Measurements from ENCODE around the gene IGFBP6. TPM values are rescaled to one million over a fixed set of nuclear protein-coding genes. Genes with fewer than 3 reads are reported as not detected.

IGFBP6 gene
- polyA plus RNA-seq, 1 donor from 2014 or later = not detected

- no peak overlapping the region for H2AFZ ChIP-seq (ENCODE audit: low read depth, low read length)
- no peaks in the 10 kb centered on the region for H3F3A ChIP-seq (ENCODE audit: insufficient read depth, low read length, poor library complexity, severe bottlenecking)
- no peak for TF ChIP-seq EZH2 (IDR thresholded peaks at IDR 0.05; ENCODE audit: borderline replicate concordance, insufficient read depth, low read length, poor library complexity, severe bottlenecking)
- TF ChIP-seq EP300 (conservative IDR thresholded peaks at IDR 0.05; ENCODE audit: poor library complexity, severe bottlenecking) = no peak
- no peak for TF ChIP-seq POLR2AphosphoS5 (IDR thresholded peaks at IDR 0.05)
- TF ChIP-seq SMC3 (conservative IDR thresholded peaks at IDR 0.05; ENCODE audit: poor library complexity) = no peak
- TF ChIP-seq RAD21 (conservative IDR thresholded peaks at IDR 0.05) = no peak
- no peak for TF ChIP-seq REST (IDR thresholded peaks at IDR 0.05; ENCODE audit: borderline replicate concordance)
- no peak for TF ChIP-seq CTCF (IDR thresholded peaks at IDR 0.05; ENCODE audit: poor library complexity, severe bottlenecking)
- TF ChIP-seq TAF1 (IDR thresholded peaks at IDR 0.05; ENCODE audit: low read depth) = no peak
- TF ChIP-seq MXI1 (conservative IDR thresholded peaks at IDR 0.05; ENCODE audit: poor library complexity, severe bottlenecking) = no peak
- H3K27ac ChIP-seq (ENCODE audit: low read length) = no peak overlapping the region
- H3K4me2 ChIP-seq (ENCODE audit: low read length) = no peak overlapping the region
- no peaks in the 10 kb centered on the region for H3K27me3 ChIP-seq (ENCODE audit: insufficient read depth, low read depth, low read length)
- H3K9me3 ChIP-seq (ENCODE audit: low read length) = no peaks in the 10 kb centered on the region
- no peak overlapping the region for H3K9ac ChIP-seq (ENCODE audit: low read length)
- H3K9me2 ChIP-seq (ENCODE audit: insufficient read depth, low read length) = no peaks in the 10 kb centered on the region
- H3K4me3 ChIP-seq (ENCODE audit: low read length) = no peak overlapping the region
- H4K20me1 ChIP-seq (ENCODE audit: insufficient read depth) = no peaks in the 10 kb centered on the region
- H3K36me3 ChIP-seq (ENCODE audit: insufficient read depth, low read length) = no peaks in the 10 kb centered on the region
- H3K79me2 ChIP-seq (replicated peaks; ENCODE audit: insufficient read depth, low read length) = no peaks in the 10 kb centered on the region
Observed at GRCh38 chr12:53056901-53057300, 40.6 kb upstream of the IGFBP6 start.

- no peaks in the 10 kb centered on the region for H3K9me2 ChIP-seq (ENCODE audit: insufficient read depth, low read length)
- no peak overlapping the region for H3K9ac ChIP-seq (ENCODE audit: low read length)
- H3F3A ChIP-seq (ENCODE audit: insufficient read depth, low read length, poor library complexity, severe bottlenecking) = no peaks in the 10 kb centered on the region
- H4K20me1 ChIP-seq (ENCODE audit: insufficient read depth) = no peaks in the 10 kb centered on the region
- H2AFZ ChIP-seq (ENCODE audit: low read depth, low read length) = no peak overlapping the region
- H3K4me2 ChIP-seq (ENCODE audit: low read length) = no peak overlapping the region
- H3K79me2 ChIP-seq (replicated peaks; ENCODE audit: insufficient read depth, low read length) = no peaks in the 10 kb centered on the region
- no peaks in the 10 kb centered on the region for H3K9me3 ChIP-seq (ENCODE audit: low read length)
- H3K36me3 ChIP-seq (ENCODE audit: insufficient read depth, low read length) = no peaks in the 10 kb centered on the region
- no peaks in the 10 kb centered on the region for H3K27me3 ChIP-seq (ENCODE audit: insufficient read depth, low read depth, low read length)
- H3K27ac ChIP-seq (ENCODE audit: low read length) = no peak overlapping the region
- H3K4me3 ChIP-seq (ENCODE audit: low read length) = no peak overlapping the region
- TF ChIP-seq RAD21 (conservative IDR thresholded peaks at IDR 0.05) = no peak
- TF ChIP-seq POLR2AphosphoS5 (IDR thresholded peaks at IDR 0.05) = peak; percentile 4
Observed at GRCh38 chr12:53057816-53058500, 39.5 kb upstream of the IGFBP6 start.

All from neural cell (in vitro differentiated cells).